KMS-11 (cell line): Measurements from ENCODE around the gene APCDD1L.

Source experiments
- H2AFZ ChIP-seq: fragments of 200-600 bp; sonication (generic); 2 replicates; pipeline ENCODE4 v1.6.1; 2016; ENCODE audit warnings: antibody characterized with exemption, mixed run types, low read depth
- H3K27ac ChIP-seq: fragments of 200-600 bp; sonication (generic); 2 replicates; pipeline ENCODE4 v1.6.1; 2016; ENCODE audit warnings: mild to moderate bottlenecking, mixed run types
- H3K27me3 ChIP-seq: fragments of 200-600 bp; sonication (generic); 2 replicates; pipeline ENCODE4 v1.6.1; 2017; ENCODE audit warnings: mild to moderate bottlenecking, low read depth, mixed run types, moderate library complexity; ENCODE audit not compliant: insufficient read depth
- H3K36me3 ChIP-seq: fragments of 200-600 bp; sonication (generic); 2 replicates; pipeline ENCODE4 v1.6.1; 2017; ENCODE audit warnings: mild to moderate bottlenecking, mixed run types; ENCODE audit not compliant: insufficient read depth
- H3K4me1 ChIP-seq: fragments of 200-600 bp; sonication (generic); 2 replicates; pipeline ENCODE4 v1.6.1; 2016; ENCODE audit warnings: mild to moderate bottlenecking, low read depth, mixed run types; ENCODE audit not compliant: poor library complexity, severe bottlenecking
- H3K4me2 ChIP-seq: fragments of 200-600 bp; sonication (generic); 2 replicates; pipeline ENCODE4 v1.7.0; 2016; ENCODE audit warnings: mild to moderate bottlenecking, mixed run types
- H3K4me3 ChIP-seq: fragments of 200-600 bp; sonication (generic); IDR thresholded peaks from 2 replicates; pipeline ENCODE4 v1.6.1; 2017; ENCODE audit warnings: low read depth, low read length, mixed read lengths; ENCODE audit not compliant: insufficient read depth
- H3K79me2 ChIP-seq: fragments of 200-600 bp; sonication (generic); 2 replicates; pipeline ENCODE4 v1.6.1; 2016; ENCODE audit warnings: low read depth, mixed run types; ENCODE audit not compliant: insufficient read depth
- H3K9ac ChIP-seq: fragments of 200-600 bp; sonication (generic); 2 replicates; pipeline ENCODE4 v1.6.1; 2016; ENCODE audit warnings: mild to moderate bottlenecking, mixed run types
- H4K20me1 ChIP-seq: fragments of 200-600 bp; sonication (generic); 2 replicates; pipeline ENCODE4 v1.6.1; 2016; ENCODE audit warnings: mild to moderate bottlenecking, mixed run types; ENCODE audit not compliant: insufficient read depth
- CTCF ChIP-seq: fragments of 200-600 bp; sonication (generic); conservative IDR thresholded peaks from 2 replicates; pipeline ENCODE4 v1.6.1; 2017; ENCODE audit warnings: low read depth, mild to moderate bottlenecking, antibody characterized with exemption, low read length, moderate library complexity, mixed read lengths

Gene APCDD1L

DNA sequence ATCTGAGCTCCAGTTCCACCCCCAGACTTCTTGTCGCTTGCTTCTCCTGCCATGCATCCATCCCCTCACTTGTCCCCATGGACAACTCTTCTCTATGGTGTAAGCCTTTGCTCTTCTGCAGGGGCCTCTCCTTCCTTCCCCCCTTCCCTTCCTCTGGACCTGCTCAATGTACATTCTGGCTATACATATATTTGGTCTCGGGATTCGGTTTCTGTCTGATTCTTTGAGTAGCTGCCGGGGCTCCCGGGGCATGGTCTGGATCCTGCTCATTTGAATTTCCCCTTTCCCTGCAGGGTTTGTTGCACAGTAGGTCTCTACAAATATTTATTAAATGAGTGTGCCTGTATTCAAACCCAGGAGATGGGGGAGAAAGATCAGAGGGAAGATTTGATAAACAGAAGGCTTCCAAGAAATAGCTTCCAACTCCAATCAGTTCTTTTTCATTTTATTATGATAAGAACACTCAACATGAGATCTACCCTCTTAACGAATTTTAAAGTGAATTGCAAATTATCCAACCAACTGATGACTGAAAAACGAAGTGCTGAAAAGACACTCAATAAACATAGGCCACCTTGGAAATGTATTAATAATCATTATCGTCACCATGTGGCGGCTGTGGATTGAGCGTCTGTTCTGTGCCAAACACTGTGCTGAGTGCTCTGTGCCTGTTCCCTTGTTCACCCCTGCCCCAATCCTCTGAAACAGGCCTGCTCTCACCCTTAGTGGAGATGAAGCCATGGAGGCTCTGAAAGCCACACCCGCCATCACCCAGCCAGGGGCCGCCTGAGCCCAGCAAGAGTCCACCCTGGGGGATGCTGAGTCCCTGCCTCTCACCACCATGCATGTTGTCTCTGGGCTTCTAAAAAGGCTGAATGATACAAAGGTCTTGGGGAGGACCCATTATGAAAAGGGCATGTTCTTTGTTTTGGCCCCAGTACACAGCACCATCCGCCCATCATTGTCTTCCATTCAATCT is 34.3 kb upstream of the APCDD1L start:
- no peak overlapping the region for H3K4me3 ChIP-seq

DNA sequence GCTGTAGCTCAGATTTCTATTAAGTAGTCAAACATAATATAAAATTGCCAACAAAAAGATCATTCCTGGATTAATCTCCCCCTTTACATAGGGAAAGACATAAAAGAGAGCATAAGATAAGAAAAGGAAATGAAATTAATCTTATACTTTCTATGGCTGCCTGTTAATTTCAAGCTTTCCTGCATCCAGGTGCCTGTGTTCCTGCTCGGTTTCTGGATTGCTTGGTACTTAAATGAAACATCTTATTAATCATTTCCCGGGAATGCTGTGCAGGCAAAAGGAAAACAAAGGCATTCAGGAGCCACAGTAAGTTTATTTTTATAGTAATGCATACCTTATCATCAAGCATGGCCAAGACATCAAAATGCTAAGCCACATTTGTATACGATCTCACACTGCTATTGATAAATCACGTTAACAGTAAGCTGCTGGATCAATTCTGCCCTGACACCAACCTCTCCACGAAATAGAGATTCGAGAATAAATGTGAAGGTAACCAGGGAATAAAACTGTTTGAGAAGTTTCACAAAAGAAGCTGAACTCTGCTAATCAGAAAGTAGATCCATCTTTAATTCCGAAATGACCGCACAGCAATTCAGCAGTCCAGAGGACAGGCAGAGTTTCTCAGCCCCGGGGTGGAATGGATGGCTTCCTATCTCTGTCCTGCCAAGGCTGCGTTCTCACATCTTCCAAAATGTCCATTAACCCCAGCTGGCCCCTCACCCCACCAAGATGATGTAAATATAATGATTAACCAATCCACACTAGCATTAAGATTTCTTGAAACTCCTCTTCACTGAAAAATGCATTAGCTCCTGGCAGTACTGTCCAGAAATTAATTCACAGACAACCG is 32.6 kb upstream of the APCDD1L start:
- no peak overlapping the region for H3K9ac ChIP-seq
- no peak overlapping the region for H3K27ac ChIP-seq
- H2AFZ ChIP-seq, result no peak overlapping the region
- TF ChIP-seq CTCF, result no peak
- H4K20me1 ChIP-seq, result no peaks in the 10 kb centered on the region
- H3K79me2 ChIP-seq, result no peaks in the 10 kb centered on the region
- no peaks in the 10 kb centered on the region for H3K36me3 ChIP-seq
- H3K4me1 ChIP-seq, result no peaks in the 10 kb centered on the region
- H3K4me3 ChIP-seq, result no peak overlapping the region
- H3K4me2 ChIP-seq, result no peak overlapping the region
- H3K27me3 ChIP-seq, result peaks cover 56% of the 10 kb centered on the region; the same call in 1 of the 2 replicates

More for the DNA sequence above, 34.3 kb upstream of the APCDD1L start:
- Histone ChIP-seq H2AFZ (no peak overlapping the region), H3K9ac (no peak overlapping the region), H3K36me3 (no peaks in the 10 kb centered on the region), H3K4me1 (no peaks in the 10 kb centered on the region), H3K4me2 (no peak overlapping the region), H3K27ac (no peak overlapping the region), H4K20me1 (no peaks in the 10 kb centered on the region), H3K27me3 (peaks cover 49% of the 10 kb centered on the region; the same call in 1 of the 2 replicates), H3K79me2 (no peaks in the 10 kb centered on the region)
- TF ChIP-seq CTCF, result no peak

GRCh38 chr20:58546756-58547622 is 31.8 kb upstream of the APCDD1L start:
- Histone ChIP-seq H3K4me2 (no peak overlapping the region), H3K4me3 (no peak overlapping the region)
- no peak for TF ChIP-seq CTCF

GRCh38 chr20:58546416-58546711 is 31.2 kb upstream of the APCDD1L start:
- H3K27ac ChIP-seq, result no peak overlapping the region
- TF ChIP-seq CTCF, result no peak
- H2AFZ ChIP-seq, result no peak overlapping the region
- no peaks in the 10 kb centered on the region for H3K4me1 ChIP-seq
- H3K4me2 ChIP-seq, result no peak overlapping the region
- no peaks in the 10 kb centered on the region for H3K79me2 ChIP-seq
- H3K9ac ChIP-seq, result no peak overlapping the region
- H3K4me3 ChIP-seq, result no peak overlapping the region
- no peaks in the 10 kb centered on the region for H4K20me1 ChIP-seq
- no peaks in the 10 kb centered on the region for H3K36me3 ChIP-seq
- H3K27me3 ChIP-seq, result peaks cover 50% of the 10 kb centered on the region; the same call in 1 of the 2 replicates

More at GRCh38 chr20:58546756-58547622, 31.8 kb upstream of the APCDD1L start:
- peaks cover 56% of the 10 kb centered on the region; the same call in 1 of the 2 replicates for H3K27me3 ChIP-seq
- H3K79me2 ChIP-seq, result no peaks in the 10 kb centered on the region
- H4K20me1 ChIP-seq, result no peaks in the 10 kb centered on the region
- no peaks in the 10 kb centered on the region for H3K36me3 ChIP-seq
- H3K27ac ChIP-seq, result no peak overlapping the region
- H2AFZ ChIP-seq, result no peak overlapping the region
- H3K4me1 ChIP-seq, result no peaks in the 10 kb centered on the region
- H3K9ac ChIP-seq, result no peak overlapping the region
